T-helper 22 cell (primary cell): ENCODE results near the gene ZNF423.

Experiments
- DNase-seq: peaks from one replicate; pipeline ENCODE4 v3.0.0-alpha.2; 2020; ENCODE audit warnings: low read depth

The ZNF423 gene

GRCh38 chr16:49750341-49751000 is 105.4 kb downstream of the ZNF423 start:
- DNase-seq, result no peak

- DNase-seq, result no peak
These were observed 106.1 kb downstream of the ZNF423 start for GRCh38 chr16:49749816-49750215.

GRCh38 chr16:49748322-49748721 is 107.6 kb downstream of the ZNF423 start:
- no peak for DNase-seq

GRCh38 chr16:49747654-49748053 is 108.3 kb downstream of the ZNF423 start:
- DNase-seq, result no peak

- no peak for DNase-seq
These were observed 109.4 kb downstream of the ZNF423 start for GRCh38 chr16:49746545-49746944.

- no peak for DNase-seq
These were observed 110.6 kb downstream of the ZNF423 start for GRCh38 chr16:49745311-49745747.

GRCh38 chr16:49744244-49745220 is 111.4 kb downstream of the ZNF423 start:
- DNase-seq, result no peak

GRCh38 chr16:49743658-49744057 is 112.3 kb downstream of the ZNF423 start:
- no peak for DNase-seq

GRCh38 chr16:49743203-49743464 is 112.8 kb downstream of the ZNF423 start:
- no peak for DNase-seq

GRCh38 chr16:49742428-49743202 is 113.3 kb downstream of the ZNF423 start:
- no peak for DNase-seq

- no peak for DNase-seq
These were observed 115.7 kb downstream of the ZNF423 start for GRCh38 chr16:49740256-49740655.

GRCh38 chr16:49739381-49739780 is 116.5 kb downstream of the ZNF423 start:
- no peak for DNase-seq

GRCh38 chr16:49738832-49739231 is 117.1 kb downstream of the ZNF423 start:
- DNase-seq, result no peak

GRCh38 chr16:49738001-49738400 is 117.9 kb downstream of the ZNF423 start:
- no peak for DNase-seq

GRCh38 chr16:49737541-49737940 is 118.4 kb downstream of the ZNF423 start:
- no peak for DNase-seq

GRCh38 chr16:49734331-49734730 is 121.6 kb downstream of the ZNF423 start:
- DNase-seq, result no peak

- no peak for DNase-seq
These were observed 122.5 kb downstream of the ZNF423 start for GRCh38 chr16:49733313-49734009.

- DNase-seq, result no peak
These were observed 124.0 kb downstream of the ZNF423 start for GRCh38 chr16:49731911-49732310.

- no peak for DNase-seq
These were observed 125.1 kb downstream of the ZNF423 start for GRCh38 chr16:49730772-49731171.

- DNase-seq, result no peak
These were observed 128.3 kb downstream of the ZNF423 start for GRCh38 chr16:49727611-49728010.

GRCh38 chr16:49726155-49726554 is 129.8 kb downstream of the ZNF423 start:
- DNase-seq, result no peak

GRCh38 chr16:49725651-49726050 is 130.3 kb downstream of the ZNF423 start:
- no peak for DNase-seq
